Measurements from ENCODE around the gene EPB41L2. TPM values are rescaled to one million over a fixed set of nuclear protein-coding genes. Genes with fewer than 3 reads are reported as not detected.

Gene EPB41L2
- total RNA-seq, 1 experiment from 2014 or later = 74.8 TPM

DNA sequence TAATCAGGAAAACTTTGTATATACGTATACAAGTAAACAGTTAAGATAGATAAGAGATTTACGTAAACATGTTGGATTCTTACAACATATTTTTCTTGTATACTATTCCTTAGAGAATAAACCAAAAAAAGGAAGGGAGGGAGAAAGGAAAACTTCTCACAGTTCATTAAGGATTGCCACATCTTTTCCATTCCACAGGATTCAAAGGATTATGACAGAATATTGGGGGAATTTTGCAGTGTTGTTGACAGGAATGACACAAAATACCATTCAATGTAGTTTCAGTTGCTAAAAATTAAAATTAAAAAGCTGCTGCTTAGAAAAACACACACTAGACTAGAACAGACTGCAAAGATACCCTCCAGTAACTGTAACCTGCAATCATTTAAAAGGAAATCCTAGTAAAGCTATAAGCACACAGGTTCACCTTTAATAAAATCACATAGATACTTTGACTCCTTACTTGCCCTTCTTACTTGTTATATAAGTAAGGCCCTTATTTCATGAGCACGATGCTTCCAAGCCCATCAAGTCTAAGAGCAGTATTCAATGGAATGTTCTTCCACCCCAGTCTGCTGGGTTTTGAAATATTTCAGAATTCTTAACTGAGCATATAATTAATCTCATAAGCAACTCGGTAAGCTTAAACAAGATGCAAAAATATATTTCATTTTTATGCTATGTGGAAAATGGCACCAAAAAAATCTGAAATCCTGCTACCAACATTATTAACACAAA is 128.0 kb downstream of the EPB41L2 start:
- intact Hi-C loops (cut with micrococcal nuclease) = no loop called here
- Histone ChIP-seq H3K4me2 (ENCODE audit: low read length) (no peak overlapping the region), H3K27ac (ENCODE audit: low read depth, low read length) (no peak overlapping the region), H3K9ac (ENCODE audit: low read length) (no peak overlapping the region), H4K20me1 (ENCODE audit: insufficient read depth) (no peaks in the 10 kb centered on the region), H3K9me3 (ENCODE audit: control insufficient read depth in 1 of 2, insufficient read depth in 1 of 2, low read depth in 1 of 2, low read length in 2 of 2) (no peaks in the 10 kb centered on the region), H2AFZ (ENCODE audit: low read depth, low read length, poor library complexity, severe bottlenecking) (no peak overlapping the region), H3K9me2 (ENCODE audit: insufficient read depth) (no peaks in the 10 kb centered on the region), H3K79me2 (ENCODE audit: insufficient read depth, low read length) (peaks cover 3% of the 10 kb centered on the region; the same call in 1 of the 2 replicates), H3K27me3 (ENCODE audit: insufficient read depth, low read length) (no peaks in the 10 kb centered on the region), H3K4me1 (ENCODE audit: control insufficient read depth in 1 of 2, insufficient read depth in 2 of 2, low read length in 2 of 2) (peaks cover 9 to 18% of the 10 kb centered on the region in 2 experiments), H3K4me3 (replicated peaks in 1 of 2; ENCODE audit: low read depth in 1 of 2, low read length in 2 of 2) (no peak overlapping the region), H3K36me3 (ENCODE audit: control insufficient read depth in 1 of 2, insufficient read depth in 2 of 2, low read length in 2 of 2) (no peaks in the 10 kb centered on the region)
- no TSS peak for BruUV-seq (replicated peaks)
- no peak for DNase-seq (ENCODE audit: low read depth, low spot score)
- POLR2A ChIA-PET = no interaction called here
- CTCF ChIA-PET = no interaction called here
- ATAC-seq = no peak
- no peak for TF ChIP-seq CBX3 (IDR thresholded peaks at IDR 0.05; ENCODE audit: low read depth)
- no peak for TF ChIP-seq YY1 (IDR thresholded peaks at IDR 0.05; ENCODE audit: extremely low read depth, insufficient replicate concordance, low read depth, low read length)
- TF ChIP-seq, protein P1, sequence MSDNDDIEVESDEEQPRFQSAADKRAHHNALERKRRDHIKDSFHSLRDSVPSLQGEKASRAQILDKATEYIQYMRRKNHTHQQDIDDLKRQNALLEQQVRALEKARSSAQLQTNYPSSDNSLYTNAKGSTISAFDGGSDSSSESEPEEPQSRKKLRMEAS (IDR thresholded peaks at IDR 0.05) = no peak
- no peak for TF ChIP-seq EGR1 (IDR thresholded peaks at IDR 0.05; ENCODE audit: low read depth)
- TF ChIP-seq, protein P2, sequence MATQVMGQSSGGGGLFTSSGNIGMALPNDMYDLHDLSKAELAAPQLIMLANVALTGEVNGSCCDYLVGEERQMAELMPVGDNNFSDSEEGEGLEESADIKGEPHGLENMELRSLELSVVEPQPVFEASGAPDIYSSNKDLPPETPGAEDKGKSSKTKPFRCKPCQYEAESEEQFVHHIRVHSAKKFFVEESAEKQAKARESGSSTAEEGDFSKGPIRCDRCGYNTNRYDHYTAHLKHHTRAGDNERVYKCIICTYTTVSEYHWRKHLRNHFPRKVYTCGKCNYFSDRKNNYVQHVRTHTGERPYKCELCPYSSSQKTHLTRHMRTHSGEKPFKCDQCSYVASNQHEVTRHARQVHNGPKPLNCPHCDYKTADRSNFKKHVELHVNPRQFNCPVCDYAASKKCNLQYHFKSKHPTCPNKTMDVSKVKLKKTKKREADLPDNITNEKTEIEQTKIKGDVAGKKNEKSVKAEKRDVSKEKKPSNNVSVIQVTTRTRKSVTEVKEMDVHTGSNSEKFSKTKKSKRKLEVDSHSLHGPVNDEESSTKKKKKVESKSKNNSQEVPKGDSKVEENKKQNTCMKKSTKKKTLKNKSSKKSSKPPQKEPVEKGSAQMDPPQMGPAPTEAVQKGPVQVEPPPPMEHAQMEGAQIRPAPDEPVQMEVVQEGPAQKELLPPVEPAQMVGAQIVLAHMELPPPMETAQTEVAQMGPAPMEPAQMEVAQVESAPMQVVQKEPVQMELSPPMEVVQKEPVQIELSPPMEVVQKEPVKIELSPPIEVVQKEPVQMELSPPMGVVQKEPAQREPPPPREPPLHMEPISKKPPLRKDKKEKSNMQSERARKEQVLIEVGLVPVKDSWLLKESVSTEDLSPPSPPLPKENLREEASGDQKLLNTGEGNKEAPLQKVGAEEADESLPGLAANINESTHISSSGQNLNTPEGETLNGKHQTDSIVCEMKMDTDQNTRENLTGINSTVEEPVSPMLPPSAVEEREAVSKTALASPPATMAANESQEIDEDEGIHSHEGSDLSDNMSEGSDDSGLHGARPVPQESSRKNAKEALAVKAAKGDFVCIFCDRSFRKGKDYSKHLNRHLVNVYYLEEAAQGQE (IDR thresholded peaks at IDR 0.05; ENCODE audit: low read depth) = no peak
- no peak for TF ChIP-seq JUND (IDR thresholded peaks at IDR 0.05)
- no peak for TF ChIP-seq ZFX (IDR thresholded peaks at IDR 0.05)
- RAD21 ChIA-PET (ENCODE audit: low non-redundant PET in 1 of 2, low total read pairs in 2 of 2, uncharacterized antibody in 2 of 2, unreplicated experiment in 2 of 2) = no interaction called here
